Mononuclear cell (primary cell): ENCODE data around the gene YPEL2. TPM values are rescaled to one million over a fixed set of nuclear protein-coding genes. Genes with fewer than 3 reads are reported as not detected.
"Not testable (repeated sequence)": the region's sequence is repeated elsewhere in the genome, so short reads cannot be mapped to it uniquely, and the experiment has no call there.

Source experiments
- H3K27me3 ChIP-seq: 2 replicates; pipeline ENCODE4 v1.6.0; 2011; ENCODE audit warnings: low read length, control low read depth; ENCODE audit not compliant: insufficient read depth
- H3K4me1 ChIP-seq: 2 replicates; pipeline ENCODE4 v1.5.1; 2011; ENCODE audit warnings: mild to moderate bottlenecking, low read length, control low read depth; ENCODE audit not compliant: insufficient read depth
- H3K4me3 ChIP-seq: 2 replicates; pipeline ENCODE4 v1.5.1; 2011; ENCODE audit warnings: mild to moderate bottlenecking, low read length, moderate library complexity
- H3K9me3 ChIP-seq: 2 replicates; pipeline ENCODE4 v1.5.1; 2011; ENCODE audit warnings: low read depth, mild to moderate bottlenecking, control low read depth, low read length
- total RNA-seq: library from RNA; depleted of rRNA; stranded (reverse); fragments of >200 nt; gene quantifications from one replicate; pipeline ENCODE4 v1.2.3, GENCODE V29; 2012

Gene YPEL2, protein sequence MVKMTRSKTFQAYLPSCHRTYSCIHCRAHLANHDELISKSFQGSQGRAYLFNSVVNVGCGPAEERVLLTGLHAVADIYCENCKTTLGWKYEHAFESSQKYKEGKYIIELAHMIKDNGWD
- 70.9 TPM for total RNA-seq

DNA sequence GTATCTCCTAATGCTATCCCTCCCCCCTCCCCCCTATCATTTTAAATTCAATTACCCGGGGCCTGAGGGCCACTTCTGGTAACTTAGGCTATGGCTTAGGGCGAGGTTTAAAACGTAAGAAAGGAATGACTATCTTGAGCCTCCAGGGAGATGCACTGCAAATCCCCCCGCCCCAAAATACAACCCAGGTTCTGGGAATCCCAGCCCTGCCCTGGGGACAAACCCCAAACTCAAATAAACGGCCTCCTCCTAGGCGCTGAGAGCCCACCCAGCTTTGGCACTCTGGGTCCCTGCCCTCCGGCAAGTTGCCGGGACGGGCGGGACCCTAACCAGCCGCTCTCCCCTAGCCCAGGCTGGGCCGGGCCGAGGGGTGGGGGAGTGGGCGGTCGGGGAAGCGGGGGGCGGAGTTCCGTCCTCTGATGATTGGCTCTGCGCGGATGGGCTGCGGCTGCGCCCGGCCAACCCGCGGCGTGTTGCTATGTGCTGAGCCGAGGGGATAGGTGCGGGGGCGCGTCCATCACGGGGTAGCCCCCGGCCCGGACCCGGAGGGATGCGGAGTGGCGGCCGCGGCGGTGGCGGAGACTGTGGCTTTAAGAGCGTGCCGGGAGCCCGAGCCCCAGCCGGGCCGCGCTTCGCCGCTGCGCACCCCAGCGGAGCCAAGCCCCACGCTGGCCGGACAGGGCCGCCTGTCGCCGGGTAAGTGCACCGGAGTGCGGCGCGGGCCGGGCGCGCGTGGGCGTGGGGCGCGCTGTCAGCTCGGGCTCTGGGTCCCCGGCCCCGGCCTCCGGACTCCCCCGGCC is at the start of gene YPEL2:
Gene YPEL2, plus strand, starts transcription at position 527 of the 800 bp plus-strand sequence. CDS start 21,755 bp downstream, outside the sequence.
- Histone ChIP-seq H3K4me1 (peaks cover 68% of the 10 kb centered on the region), H3K4me3 (peak within 1 kb of the TSS; percentile 83), H3K27me3 (no peaks in the 10 kb centered on the region), H3K9me3 (no peaks in the 10 kb centered on the region)

DNA sequence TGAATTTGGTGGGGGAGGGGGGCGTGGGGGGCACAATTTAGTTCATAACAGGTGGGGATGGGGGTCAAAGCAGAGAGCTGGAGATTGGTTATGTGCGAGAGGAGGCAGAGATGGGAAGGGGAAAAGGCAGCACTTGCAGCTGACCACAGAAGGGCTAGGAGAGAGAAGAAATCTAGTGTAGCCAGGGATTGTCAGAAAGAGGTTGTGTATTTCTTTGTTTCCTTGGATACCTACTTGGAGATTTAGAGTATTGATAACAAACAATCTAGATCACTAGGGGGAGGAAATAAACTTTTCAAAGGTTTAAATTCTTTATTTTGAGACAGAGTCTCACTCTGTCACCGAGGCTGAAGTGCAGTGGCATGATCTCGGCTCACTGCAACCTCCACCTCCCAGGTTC is 47.1 kb upstream of the YPEL2 start:
- H3K4me3 ChIP-seq, result no peak overlapping the region
- no peaks in the 10 kb centered on the region for H3K9me3 ChIP-seq
- H3K4me1 ChIP-seq, result peaks cover 13% of the 10 kb centered on the region
- H3K27me3 ChIP-seq, result no peaks in the 10 kb centered on the region

DNA sequence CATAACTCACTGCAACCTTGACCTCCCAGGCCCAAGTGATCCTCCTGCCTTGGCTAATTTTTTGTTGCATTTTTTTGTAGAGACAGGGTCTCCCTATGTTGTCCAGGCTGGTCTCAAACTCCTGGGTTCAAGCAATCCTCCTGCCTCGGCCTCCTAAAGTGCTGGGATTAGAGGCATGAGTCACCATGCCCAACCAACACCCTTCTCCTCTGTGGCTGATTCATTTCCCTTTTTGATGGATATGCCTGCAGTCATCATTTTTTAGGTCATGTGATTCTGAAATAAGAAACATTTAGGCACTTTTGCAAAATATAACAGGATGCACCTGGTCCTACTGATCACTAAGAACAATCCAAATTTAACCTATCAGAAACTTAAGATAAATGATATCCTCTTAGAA is 44.0 kb upstream of the YPEL2 start:
- Histone ChIP-seq H3K4me1 (peaks cover 22% of the 10 kb centered on the region), H3K9me3 (no peaks in the 10 kb centered on the region), H3K4me3 (no peak overlapping the region), H3K27me3 (no peaks in the 10 kb centered on the region)

DNA sequence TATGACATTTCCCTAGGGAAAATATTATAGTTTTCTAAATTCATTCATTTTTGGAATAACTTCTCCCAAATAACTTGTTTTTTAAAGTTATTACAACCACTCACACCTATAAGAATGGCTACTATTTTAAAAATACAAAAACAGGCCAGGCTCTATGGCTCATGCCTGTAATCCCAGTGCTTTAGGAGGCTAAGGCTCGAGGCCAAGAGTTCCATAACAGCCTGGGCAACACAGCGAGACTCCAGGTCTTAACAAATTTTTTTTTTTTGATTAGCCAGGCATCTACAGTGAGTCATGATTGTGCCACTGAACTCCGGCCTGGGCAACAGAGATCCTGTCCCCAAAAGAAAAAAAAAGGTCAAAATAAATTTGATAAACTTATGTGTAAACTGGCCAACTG is 43.6 kb upstream of the YPEL2 start:
- no peak overlapping the region for H3K4me3 ChIP-seq
- H3K4me1 ChIP-seq, result peaks cover 22% of the 10 kb centered on the region
- no peaks in the 10 kb centered on the region for H3K9me3 ChIP-seq
- no peaks in the 10 kb centered on the region for H3K27me3 ChIP-seq

DNA sequence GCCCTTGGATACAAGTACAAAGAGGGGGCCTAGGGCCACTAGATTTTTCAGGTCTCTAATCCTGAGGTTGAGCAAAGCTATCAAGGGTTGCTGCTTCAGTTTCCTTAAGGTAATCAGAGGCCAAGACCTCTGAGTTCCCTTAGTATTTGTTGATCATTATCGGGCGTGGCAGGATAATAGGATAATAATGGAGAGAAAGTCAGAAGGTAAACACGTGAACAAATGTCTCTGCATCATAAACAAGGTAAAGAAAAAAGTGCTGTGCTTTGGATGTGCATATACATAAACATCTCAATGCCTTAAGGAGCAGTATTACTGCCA is 41.5 kb upstream of the YPEL2 start:
- H3K27me3 ChIP-seq, result no peaks in the 10 kb centered on the region
- H3K9me3 ChIP-seq, result no peaks in the 10 kb centered on the region
- peaks cover 22% of the 10 kb centered on the region for H3K4me1 ChIP-seq
- H3K4me3 ChIP-seq, result no peak overlapping the region

DNA sequence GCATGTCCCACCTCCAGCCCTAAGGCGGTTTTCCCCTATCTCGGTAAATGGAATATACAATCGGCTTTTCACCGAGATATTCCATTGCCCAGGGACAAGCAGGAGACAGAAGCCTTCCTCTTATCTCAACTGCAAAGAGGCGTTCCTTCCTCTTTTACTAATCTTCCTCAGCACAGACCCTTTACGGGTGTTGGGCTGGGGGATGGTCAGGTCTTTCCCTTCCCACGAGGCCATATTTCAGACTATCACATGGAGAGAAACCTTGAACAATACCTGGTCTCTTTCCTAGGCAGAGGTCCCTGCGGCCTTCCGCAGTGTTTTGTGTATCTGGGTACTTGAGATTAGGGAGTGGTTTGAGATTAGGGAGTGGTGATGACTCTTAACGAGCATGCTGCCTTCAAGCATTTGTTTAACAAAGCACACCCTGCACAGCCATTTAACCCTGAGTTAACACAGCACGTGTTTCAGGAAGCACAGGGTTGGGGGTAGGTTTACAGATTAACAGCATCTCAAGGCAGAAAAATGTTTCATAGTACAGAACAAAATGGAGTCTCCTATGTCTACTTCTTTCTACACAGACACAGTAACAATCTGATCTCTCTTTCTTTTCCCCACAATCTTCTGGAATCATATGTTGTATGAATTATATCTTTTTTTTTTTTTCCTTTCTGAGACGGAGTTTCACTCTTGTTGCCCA is 41.0 kb upstream of the YPEL2 start:
- peaks cover 22% of the 10 kb centered on the region for H3K4me1 ChIP-seq
- H3K27me3 ChIP-seq, H3K9me3 ChIP-seq, H3K4me3 ChIP-seq: not testable (repeated sequence)

DNA sequence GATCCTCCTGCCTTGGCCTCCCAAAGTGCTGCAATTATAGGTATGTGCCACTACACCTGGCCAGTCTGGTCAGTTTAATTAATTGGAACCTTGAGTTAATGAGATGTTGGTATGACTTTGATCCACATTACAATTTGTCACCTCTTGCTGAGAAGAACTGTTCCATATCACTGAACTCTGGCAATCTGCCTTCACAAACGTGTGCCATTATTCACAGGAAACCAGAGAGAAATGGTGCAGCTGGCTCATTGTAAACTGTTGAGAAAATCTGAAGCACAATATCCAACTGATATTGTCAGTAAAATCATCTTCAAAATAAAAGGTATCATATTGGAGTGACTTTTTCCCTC is 39.3 kb upstream of the YPEL2 start:
- H3K27me3 ChIP-seq, result no peaks in the 10 kb centered on the region
- H3K4me3 ChIP-seq, result no peak overlapping the region
- H3K4me1 ChIP-seq, result peaks cover 22% of the 10 kb centered on the region
- H3K9me3 ChIP-seq, result no peaks in the 10 kb centered on the region

DNA sequence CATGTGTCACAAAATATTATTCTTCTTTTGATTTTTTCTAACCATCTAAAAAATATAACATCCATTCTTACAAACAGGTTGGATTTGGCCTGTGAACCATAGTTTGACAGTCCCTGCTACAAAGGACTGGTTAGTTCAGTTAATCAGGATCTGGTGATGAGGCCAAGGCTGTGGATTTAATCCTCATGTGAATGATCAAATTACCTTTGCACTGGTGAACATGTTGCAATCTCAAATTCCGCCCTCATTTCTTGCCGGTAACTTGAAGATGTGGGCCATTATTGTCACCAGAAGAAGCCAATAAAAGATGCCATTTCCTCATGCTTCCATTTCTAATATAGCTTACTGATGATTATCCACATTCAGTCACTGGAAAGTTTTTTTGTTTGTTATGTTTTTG is 35.3 kb upstream of the YPEL2 start:
- H3K27me3 ChIP-seq, result no peaks in the 10 kb centered on the region
- no peaks in the 10 kb centered on the region for H3K9me3 ChIP-seq
- H3K4me3 ChIP-seq, result no peak overlapping the region
- peaks cover 4% of the 10 kb centered on the region for H3K4me1 ChIP-seq

DNA sequence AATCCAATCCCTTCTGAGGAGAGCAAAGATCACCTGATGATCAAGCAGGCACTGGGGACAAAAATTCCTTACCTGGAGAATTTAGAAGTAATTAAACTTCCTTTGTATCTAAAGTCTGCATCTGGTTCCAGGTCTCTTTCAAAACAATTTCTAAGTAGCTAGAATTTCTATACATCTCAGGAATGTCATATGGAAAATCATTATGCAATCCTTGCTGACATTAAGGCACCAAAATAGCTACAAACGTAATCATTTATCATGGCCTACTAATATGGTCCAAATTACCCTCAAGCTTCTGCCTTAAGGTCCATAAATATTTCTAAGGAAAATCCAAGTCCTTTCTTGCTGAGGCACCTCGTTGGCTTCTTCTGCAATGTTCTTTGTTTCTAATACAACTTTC is 32.9 kb upstream of the YPEL2 start:
- Histone ChIP-seq H3K9me3 (no peaks in the 10 kb centered on the region), H3K4me3 (no peak overlapping the region), H3K4me1 (peaks cover 4% of the 10 kb centered on the region), H3K27me3 (no peaks in the 10 kb centered on the region)

DNA sequence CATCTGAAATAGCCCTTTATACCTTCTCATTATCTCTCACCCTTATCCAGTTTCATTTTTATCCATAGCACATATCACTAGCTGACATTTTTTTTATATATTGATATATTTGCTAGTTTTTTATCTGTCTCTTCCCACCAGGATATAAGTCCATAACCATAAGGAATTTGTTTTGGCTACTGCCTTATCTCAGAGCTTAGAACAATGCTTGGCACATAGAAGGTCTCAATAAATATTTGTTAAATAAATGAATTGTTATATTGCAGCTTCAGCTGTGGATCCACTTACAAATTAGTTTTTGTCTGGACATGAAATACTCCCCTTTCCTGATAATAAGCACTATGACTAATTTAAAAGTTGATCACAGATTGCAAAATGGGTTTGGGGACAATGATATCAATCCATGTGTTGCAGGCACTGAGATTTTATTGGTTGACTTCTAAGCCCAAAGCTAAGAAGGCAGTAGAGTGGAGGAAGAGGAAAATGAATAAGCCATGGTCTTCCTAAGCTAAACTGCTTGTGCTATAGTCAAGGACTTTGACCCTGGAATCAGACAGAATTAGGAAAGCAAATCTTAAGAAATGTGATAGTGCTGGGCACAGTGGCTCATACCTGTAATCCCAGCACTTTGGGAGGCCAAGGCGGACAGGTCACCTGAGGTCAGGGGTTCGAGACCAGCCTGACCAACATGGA is 31.9 kb upstream of the YPEL2 start:
- Histone ChIP-seq H3K4me1 (peaks cover 4% of the 10 kb centered on the region), H3K9me3 (no peaks in the 10 kb centered on the region), H3K4me3 (no peak overlapping the region), H3K27me3 (no peaks in the 10 kb centered on the region)

DNA sequence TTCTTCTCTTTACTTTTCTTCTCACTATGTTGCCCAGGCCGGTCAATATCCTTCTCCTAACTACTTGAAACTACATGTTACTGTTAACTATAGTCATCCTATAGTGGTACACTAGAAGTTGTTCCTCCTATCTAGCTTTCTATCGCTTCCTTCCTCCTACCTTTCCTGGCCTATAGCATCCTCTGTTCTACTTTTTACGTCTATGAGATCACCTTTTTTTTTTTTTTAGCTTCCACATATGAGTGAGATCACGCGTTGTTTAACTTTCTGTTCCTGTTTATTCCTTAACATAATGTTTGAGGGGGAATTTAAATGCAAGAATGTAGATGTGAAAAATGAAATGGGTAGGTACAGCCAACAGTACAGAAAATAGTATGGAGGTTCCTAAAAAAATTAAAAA is 30.5 kb upstream of the YPEL2 start:
- Histone ChIP-seq H3K27me3 (no peaks in the 10 kb centered on the region), H3K4me1 (peaks cover 4% of the 10 kb centered on the region), H3K4me3 (no peak overlapping the region), H3K9me3 (no peaks in the 10 kb centered on the region)

DNA sequence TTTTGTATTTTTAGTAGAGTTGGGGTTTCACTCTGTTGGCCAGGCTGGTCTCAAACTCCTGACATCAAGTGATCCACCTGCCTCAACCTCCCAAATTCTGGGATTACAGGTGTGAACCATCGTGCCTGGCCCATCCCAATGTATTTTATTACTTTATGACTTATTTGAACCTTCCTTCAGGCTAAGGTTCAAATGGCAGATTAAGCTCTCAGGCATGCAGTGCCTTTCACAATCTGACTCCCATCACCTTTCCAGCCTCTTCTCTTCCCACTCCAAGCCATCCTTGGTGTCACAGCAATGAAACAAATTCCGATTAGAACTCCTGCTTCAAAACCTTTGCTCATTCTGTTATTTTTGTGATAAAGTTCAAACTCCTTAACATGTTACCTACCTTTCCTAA is 26.6 kb upstream of the YPEL2 start:
- H3K27me3 ChIP-seq, result no peaks in the 10 kb centered on the region
- H3K9me3 ChIP-seq, result no peaks in the 10 kb centered on the region
- peaks cover 4% of the 10 kb centered on the region for H3K4me1 ChIP-seq
- H3K4me3 ChIP-seq, result no peak overlapping the region

DNA sequence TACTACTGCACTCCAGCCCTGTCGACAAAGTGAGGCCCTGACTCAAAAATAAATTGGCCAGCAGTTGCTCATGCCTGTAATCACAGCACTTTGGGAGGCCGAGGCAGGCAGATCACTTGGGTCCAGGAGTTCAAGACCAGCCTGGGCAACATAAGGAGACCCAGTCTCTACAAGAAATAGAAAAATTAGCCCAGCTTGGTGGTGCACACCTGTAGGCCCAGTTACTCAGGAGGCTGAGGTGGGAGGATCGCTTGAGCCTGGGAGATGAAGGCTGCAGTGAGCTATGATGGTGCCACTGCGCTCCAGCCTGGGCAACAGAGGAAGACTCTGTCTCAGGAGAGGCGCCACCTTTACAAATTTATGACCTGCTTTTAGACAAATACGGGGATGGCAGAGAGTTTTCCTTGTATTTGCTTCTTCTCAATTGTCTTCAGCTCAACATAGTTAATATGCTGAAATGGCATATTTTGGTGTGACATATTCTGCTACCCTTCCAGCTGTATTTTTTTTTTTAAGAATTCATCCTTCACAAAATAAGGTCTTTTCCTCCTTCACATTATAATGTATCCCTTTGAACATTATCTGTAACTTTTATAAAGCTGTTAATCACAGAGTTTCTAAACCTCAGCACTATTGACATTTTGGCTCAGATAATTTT is 21.1 kb upstream of the YPEL2 start:
- Histone ChIP-seq H3K4me3 (no peak overlapping the region), H3K9me3 (no peaks in the 10 kb centered on the region), H3K27me3 (no peaks in the 10 kb centered on the region), H3K4me1 (no peaks in the 10 kb centered on the region)

DNA sequence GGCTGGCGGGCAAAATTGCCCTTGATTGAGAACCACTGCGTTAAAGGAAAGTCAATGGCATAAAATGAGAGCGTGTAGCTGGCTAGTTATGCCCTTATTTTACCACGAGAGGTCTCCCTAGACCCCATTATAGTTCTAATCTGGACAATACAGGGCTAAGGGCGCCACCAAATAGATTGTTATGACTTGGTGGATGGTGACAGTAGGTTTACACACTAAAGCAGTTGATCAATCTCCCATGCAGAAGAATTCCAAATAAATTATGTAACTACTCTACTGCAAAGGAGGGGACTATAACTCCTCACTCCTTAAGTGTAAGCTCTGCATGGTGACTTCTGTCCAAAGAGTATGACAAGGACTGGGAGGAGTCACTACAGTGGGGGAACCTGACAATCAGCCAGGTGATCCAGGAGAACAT is 20.4 kb upstream of the YPEL2 start:
- no peaks in the 10 kb centered on the region for H3K27me3 ChIP-seq
- H3K4me3 ChIP-seq, result no peak overlapping the region
- H3K4me1 ChIP-seq, result no peaks in the 10 kb centered on the region
- H3K9me3 ChIP-seq, result no peaks in the 10 kb centered on the region

DNA sequence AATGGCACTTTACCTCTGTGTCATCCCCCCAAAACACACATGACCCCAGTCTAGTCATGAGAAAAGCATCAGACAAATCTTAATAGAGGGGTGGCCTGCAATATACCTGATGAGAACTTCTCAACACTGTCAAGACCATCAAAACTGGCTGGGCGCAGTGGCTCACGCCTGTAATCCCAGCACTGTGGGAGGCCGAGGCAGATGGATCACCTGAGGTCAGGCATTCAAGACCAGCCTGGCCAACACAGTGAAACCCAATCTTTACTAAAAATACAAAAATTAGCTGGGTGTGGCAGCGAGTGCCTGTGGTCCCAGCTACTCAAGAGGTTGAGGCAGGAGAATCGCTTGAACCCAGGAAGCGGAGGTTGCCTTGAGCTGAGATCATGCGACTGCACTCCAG is 19.9 kb upstream of the YPEL2 start:
- not testable (repeated sequence) for H3K27me3 ChIP-seq, H3K4me1 ChIP-seq, H3K9me3 ChIP-seq, H3K4me3 ChIP-seq
